H9 (cell line): Measurements from ENCODE around the gene HOXB6. TPM values are rescaled to one million over a fixed set of nuclear protein-coding genes. Genes with fewer than 3 reads are reported as not detected.

Experiments used
- DNase-seq: peaks from one replicate; pipeline ENCODE4 v3.0.0-alpha.2; 2017
- H2AFZ ChIP-seq: one replicate; pipeline ENCODE4 v1.6.1; 2013; ENCODE audit warnings: mild to moderate bottlenecking, low read length, control low read depth, moderate library complexity
- H2AK5ac ChIP-seq: 2 replicates; pipeline ENCODE4 v1.6.1; 2013; ENCODE audit warnings: low read length, control low read depth, mixed read lengths; ENCODE audit not compliant: insufficient read length
- H2BK120ac ChIP-seq: one replicate; pipeline ENCODE4 v1.6.1; 2013; ENCODE audit warnings: low read depth, mild to moderate bottlenecking, low read length, control low read depth, inconsistent platforms; ENCODE audit not compliant: poor library complexity, severe bottlenecking
- H2BK12ac ChIP-seq: 2 replicates; pipeline ENCODE4 v1.6.1; 2013; ENCODE audit warnings: low read length, control low read depth, mixed read lengths, low read depth; ENCODE audit not compliant: insufficient read length
- H2BK15ac ChIP-seq: 2 replicates; pipeline ENCODE4 v1.6.1; 2013; ENCODE audit warnings: low read depth, low read length, control low read depth
- H2BK20ac ChIP-seq: one replicate; pipeline ENCODE4 v1.6.1; 2013; ENCODE audit warnings: low read depth, mild to moderate bottlenecking, low read length, control low read depth, inconsistent platforms; ENCODE audit not compliant: poor library complexity, severe bottlenecking
- H2BK5ac ChIP-seq: 2 replicates; pipeline ENCODE4 v1.6.1; 2013; ENCODE audit warnings: low read length, control low read depth, mixed read lengths; ENCODE audit not compliant: insufficient read length
- H3K14ac ChIP-seq: 2 replicates; pipeline ENCODE4 v1.6.1; 2013; ENCODE audit warnings: low read length, control low read depth; ENCODE audit not compliant: insufficient read depth
- H3K18ac ChIP-seq: 2 replicates; pipeline ENCODE4 v1.6.1; 2013; ENCODE audit warnings: low read depth, mild to moderate bottlenecking, mixed read lengths, low read length, control low read depth; ENCODE audit not compliant: insufficient read length
- H3K23ac ChIP-seq: 2 replicates; pipeline ENCODE4 v1.6.1; 2013; ENCODE audit warnings: low read length, control low read depth, mixed read lengths, low read depth; ENCODE audit not compliant: insufficient read length
- H3K23me2 ChIP-seq: 2 replicates; pipeline ENCODE4 v1.6.1; 2013; ENCODE audit warnings: low read depth, mild to moderate bottlenecking, mixed read lengths, low read length, control low read depth; ENCODE audit not compliant: insufficient read length, poor library complexity, severe bottlenecking
- H3K27ac ChIP-seq: 2 replicates; pipeline ENCODE4 v1.5.1; 2013; ENCODE audit warnings: low read length, control low read depth, mixed read lengths, low read depth; ENCODE audit not compliant: insufficient read length
- H3K27me3 ChIP-seq: 2 replicates; pipeline ENCODE4 v1.6.1; 2013; ENCODE audit warnings: low read length, control low read depth, inconsistent platforms; ENCODE audit not compliant: insufficient read depth
- H3K4ac ChIP-seq: 2 replicates; pipeline ENCODE4 v1.6.1; 2013; ENCODE audit warnings: low read depth, mild to moderate bottlenecking, control low read depth, inconsistent platforms, low read length, moderate library complexity
- H3K4me1 ChIP-seq: 2 replicates; pipeline ENCODE4 v1.6.1; 2013; ENCODE audit warnings: low read length, control low read depth, inconsistent platforms; ENCODE audit not compliant: insufficient read depth
- H3K4me2 ChIP-seq: 2 replicates; pipeline ENCODE4 v1.6.1; 2013; ENCODE audit warnings: low read length, control low read depth, mixed read lengths; ENCODE audit not compliant: insufficient read length, insufficient read depth
- H3K56ac ChIP-seq: 2 replicates; pipeline ENCODE4 v1.6.1; 2013; ENCODE audit warnings: low read depth, mild to moderate bottlenecking, mixed read lengths, low read length, control low read depth; ENCODE audit not compliant: insufficient read length
- H3K79me1 ChIP-seq: 2 replicates; pipeline ENCODE4 v1.6.1; 2013; ENCODE audit warnings: low read depth, mild to moderate bottlenecking, moderate library complexity, low read length, control low read depth, inconsistent platforms; ENCODE audit not compliant: insufficient read depth, poor library complexity, severe bottlenecking
- H3K79me2 ChIP-seq: 2 replicates; pipeline ENCODE4 v1.6.1; 2013; ENCODE audit warnings: low read length, control low read depth, inconsistent platforms; ENCODE audit not compliant: insufficient read depth
- H3K9ac ChIP-seq: 2 replicates; pipeline ENCODE4 v1.6.1; 2013; ENCODE audit warnings: low read length, control low read depth, mixed read lengths; ENCODE audit not compliant: insufficient read length; ENCODE audit errors: extremely low read depth
- H3K9me3 ChIP-seq: one replicate; pipeline ENCODE4 v1.6.1; 2013; ENCODE audit warnings: low read depth, low read length, inconsistent platforms; ENCODE audit not compliant: control insufficient read depth
- H3T11ph ChIP-seq: one replicate; pipeline ENCODE4 v1.6.1; 2013; ENCODE audit warnings: mild to moderate bottlenecking, low read length, control low read depth, inconsistent platforms
- H4K20me1 ChIP-seq: one replicate; pipeline ENCODE4 v1.6.1; 2013; ENCODE audit not compliant: control insufficient read depth, insufficient read length, insufficient read depth
- H4K5ac ChIP-seq: 2 replicates; pipeline ENCODE4 v1.6.1; 2013; ENCODE audit warnings: low read depth, mild to moderate bottlenecking, mixed read lengths, low read length, control low read depth; ENCODE audit not compliant: insufficient read length
- H4K8ac ChIP-seq: replicated peaks from 2 replicates; pipeline ENCODE4 v1.6.1; 2013; ENCODE audit warnings: low read length, control low read depth, mixed read lengths, low read depth; ENCODE audit not compliant: insufficient read length
- H4K91ac ChIP-seq: 2 replicates; pipeline ENCODE4 v1.6.1; 2013; ENCODE audit warnings: low read depth, mild to moderate bottlenecking, moderate library complexity, mixed read lengths, low read length, control low read depth; ENCODE audit not compliant: insufficient read length
- H3K27ac Mint-ChIP-seq, 3 experiments: 2 replicates in 2 of 3; 3 replicates in 1 of 3; pipeline ENCODE4 v1.8.0; 2020 to 2021; ENCODE audit warnings: mixed read lengths in 3 of 3, mild to moderate bottlenecking in 1 of 3, moderate library complexity in 1 of 3
- H3K27me3 Mint-ChIP-seq: 2 replicates; pipeline ENCODE4 v1.8.0; 2021; ENCODE audit warnings: low read depth, mild to moderate bottlenecking, moderate library complexity, mixed read lengths
- H3K36me3 Mint-ChIP-seq, 3 experiments: 2 replicates in 2 of 3; 3 replicates in 1 of 3; pipeline ENCODE4 v1.8.0; 2020 to 2021; ENCODE audit warnings: low read depth in 3 of 3, mixed read lengths in 3 of 3; ENCODE audit not compliant: insufficient read depth in 1 of 3
- H3K4me1 Mint-ChIP-seq, 2 experiments: 2 replicates each; pipeline ENCODE4 v1.8.0; 2020; ENCODE audit warnings: mixed read lengths in 2 of 2
- H3K4me3 Mint-ChIP-seq, 2 experiments: 2 replicates in 1 of 2; 3 replicates in 1 of 2; pipeline ENCODE4 v1.8.0; 2020 to 2021; ENCODE audit warnings: mild to moderate bottlenecking in 2 of 2, mixed read lengths in 2 of 2, moderate library complexity in 1 of 2
- H3K9me3 Mint-ChIP-seq, 2 experiments: 2 replicates in 1 of 2; 3 replicates in 1 of 2; pipeline ENCODE4 v1.8.0; 2020; ENCODE audit warnings: mild to moderate bottlenecking in 2 of 2, mixed read lengths in 2 of 2, moderate library complexity in 1 of 2
- WGBS: extraction: QIAGEN DNeasy Blood & Tissue Kit; methylation state at CpG from one replicate; pipeline ENCODE4 v1.1.7; 2013; ENCODE audit warnings: missing lambda C conversion rate, low lambda C conversion rate, mixed read lengths; ENCODE audit not compliant: insufficient read length; ENCODE audit errors: extremely low coverage; 5-methylcytosine and 5-hydroxymethylcytosine counted together
- total RNA-seq: library from RNA; stranded (reverse); gene quantifications from 2 replicates; pipeline ENCODE4 v1.2.1, GENCODE V29; 2021
- TF ChIP-seq, protein P1 (sequence below): fragments of 200-600 bp; sonication (generic); conservative IDR thresholded peaks from 3 replicates; pipeline ENCODE4 v1.8.0; 2021; ENCODE audit warnings: antibody characterized with exemption, mild to moderate bottlenecking

The HOXB6 gene
- total RNA-seq, 1 experiment from 2014 or later = not detected

DNA sequence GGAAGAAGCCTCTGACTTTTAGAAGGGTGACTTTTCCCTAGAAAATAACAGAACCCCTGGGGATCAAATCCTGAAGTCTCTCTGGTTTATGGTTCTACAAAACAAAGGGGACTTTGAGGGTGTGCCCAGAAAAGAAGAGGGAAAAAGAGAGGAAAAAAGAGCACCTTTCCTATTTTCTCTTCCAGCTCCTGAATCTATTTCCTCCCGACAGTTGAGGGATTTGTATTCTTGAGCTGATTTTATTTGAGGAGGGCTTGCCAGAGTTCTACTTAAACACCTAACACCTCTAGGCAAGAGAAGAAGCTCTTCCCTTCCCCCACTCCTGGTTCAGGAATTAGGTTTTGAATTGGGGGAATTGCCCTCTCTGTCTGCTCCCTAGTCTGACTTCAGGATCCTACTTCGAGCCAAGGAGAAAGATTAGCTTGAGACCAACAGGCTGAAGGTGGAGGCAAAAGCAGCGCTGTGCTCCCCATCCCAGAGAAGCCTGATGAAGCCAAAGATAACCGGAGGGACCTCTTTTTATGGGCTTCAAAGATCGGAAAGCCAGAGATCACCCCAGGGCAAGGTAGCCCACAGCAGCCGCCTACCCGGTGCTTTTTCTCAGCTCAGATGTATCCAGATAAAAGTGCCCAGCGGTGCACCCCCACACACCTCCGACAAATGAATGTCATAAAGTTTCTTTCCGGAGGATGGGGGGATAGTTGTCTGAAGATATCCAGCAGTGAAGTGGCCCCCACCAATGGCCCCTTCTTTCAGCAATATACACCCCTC, 15.5 kb downstream of the HOXB6 start:
- H2BK15ac ChIP-seq = no peak overlapping the region
- no peak for DNase-seq
- H2BK120ac ChIP-seq = no peak overlapping the region
- H4K91ac ChIP-seq = no peak overlapping the region
- H3K27me3 Mint-ChIP-seq = peaks cover 100% of the 10 kb centered on the region
- no peaks in the 10 kb centered on the region; a peak in 1 of 7 replicates for H3K36me3 Mint-ChIP-seq
- no peaks in the 10 kb centered on the region for H3K79me1 ChIP-seq
- H4K20me1 ChIP-seq = no peaks in the 10 kb centered on the region
- no peaks in the 10 kb centered on the region for H3K9me3 ChIP-seq
- H3T11ph ChIP-seq = no peak overlapping the region
- no peak overlapping the region for H4K5ac ChIP-seq
- H3K27ac Mint-ChIP-seq = no peak overlapping the region
- peaks cover 3% of the 10 kb centered on the region for H3K23me2 ChIP-seq
- no peak overlapping the region for H2AK5ac ChIP-seq
- no peak overlapping the region for H4K8ac ChIP-seq
- H3K4me1 ChIP-seq = no peaks in the 10 kb centered on the region
- H3K56ac ChIP-seq = no peak overlapping the region
- no peak overlapping the region for H3K27ac ChIP-seq
- no peak overlapping the region for H3K23ac ChIP-seq
- peaks cover 13 to 30% of the 10 kb centered on the region in 2 experiments for H3K4me1 Mint-ChIP-seq
- no peak overlapping the region for H3K9ac ChIP-seq
- no CpG with 5 or more reads among the region's 10 CpGs for WGBS
- H3K18ac ChIP-seq = no peak overlapping the region
- H3K9me3 Mint-ChIP-seq = peaks cover 7 to 11% of the 10 kb centered on the region in 2 experiments; a peak in 3 of 5 replicates
- H2BK5ac ChIP-seq = no peak overlapping the region
- TF ChIP-seq, protein P1, sequence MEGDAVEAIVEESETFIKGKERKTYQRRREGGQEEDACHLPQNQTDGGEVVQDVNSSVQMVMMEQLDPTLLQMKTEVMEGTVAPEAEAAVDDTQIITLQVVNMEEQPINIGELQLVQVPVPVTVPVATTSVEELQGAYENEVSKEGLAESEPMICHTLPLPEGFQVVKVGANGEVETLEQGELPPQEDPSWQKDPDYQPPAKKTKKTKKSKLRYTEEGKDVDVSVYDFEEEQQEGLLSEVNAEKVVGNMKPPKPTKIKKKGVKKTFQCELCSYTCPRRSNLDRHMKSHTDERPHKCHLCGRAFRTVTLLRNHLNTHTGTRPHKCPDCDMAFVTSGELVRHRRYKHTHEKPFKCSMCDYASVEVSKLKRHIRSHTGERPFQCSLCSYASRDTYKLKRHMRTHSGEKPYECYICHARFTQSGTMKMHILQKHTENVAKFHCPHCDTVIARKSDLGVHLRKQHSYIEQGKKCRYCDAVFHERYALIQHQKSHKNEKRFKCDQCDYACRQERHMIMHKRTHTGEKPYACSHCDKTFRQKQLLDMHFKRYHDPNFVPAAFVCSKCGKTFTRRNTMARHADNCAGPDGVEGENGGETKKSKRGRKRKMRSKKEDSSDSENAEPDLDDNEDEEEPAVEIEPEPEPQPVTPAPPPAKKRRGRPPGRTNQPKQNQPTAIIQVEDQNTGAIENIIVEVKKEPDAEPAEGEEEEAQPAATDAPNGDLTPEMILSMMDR = no peak
- no peaks in the 10 kb centered on the region for H3K79me2 ChIP-seq
- H2AFZ ChIP-seq = no peak overlapping the region
- peaks cover 98% of the 10 kb centered on the region for H3K27me3 ChIP-seq
- H3K4ac ChIP-seq = no peak overlapping the region
- no peak overlapping the region for H3K4me2 ChIP-seq
- H3K4me3 Mint-ChIP-seq = no peak overlapping the region
- H3K14ac ChIP-seq = no peak overlapping the region
- no peak overlapping the region for H2BK20ac ChIP-seq
- H2BK12ac ChIP-seq = no peak overlapping the region
